ENCODE data around the gene FSTL4. TPM values are rescaled to one million over a fixed set of nuclear protein-coding genes. Genes with fewer than 3 reads are reported as not detected.

Gene FSTL4
- total RNA-seq, 1 experiment from 2014 or later = 2.1 TPM

GRCh38 chr5:133528841-133529240 is 83.5 kb downstream of the FSTL4 start:
- in situ Hi-C loops (cut with HindIII; ENCODE audit: low pct_unique_long_range_greater_than_20kb, low sequenced_read_pairs) = no loop called here
- DNase-seq (ENCODE audit: low read depth, low spot score) = no peak

GRCh38 chr5:133527311-133527710 is 85.0 kb downstream of the FSTL4 start:
- DNase-seq (ENCODE audit: low read depth, low spot score) = no peak
- in situ Hi-C loops (cut with HindIII; ENCODE audit: low pct_unique_long_range_greater_than_20kb, low sequenced_read_pairs) = no loop called here

GRCh38 chr5:133526368-133526767 is 86.0 kb downstream of the FSTL4 start:
- no peak for DNase-seq (ENCODE audit: low read depth, low spot score)
- in situ Hi-C loops (cut with HindIII; ENCODE audit: low pct_unique_long_range_greater_than_20kb, low sequenced_read_pairs) = no loop called here

- in situ Hi-C loops (cut with HindIII; ENCODE audit: low pct_unique_long_range_greater_than_20kb, low sequenced_read_pairs) = no loop called here
These were observed 87.2 kb downstream of the FSTL4 start for GRCh38 chr5:133525126-133525525.

GRCh38 chr5:133524666-133525065 is 87.7 kb downstream of the FSTL4 start:
- no peak for DNase-seq (ENCODE audit: low read depth, low spot score)
- in situ Hi-C loops (cut with HindIII; ENCODE audit: low pct_unique_long_range_greater_than_20kb, low sequenced_read_pairs) = no loop called here

More at GRCh38 chr5:133525126-133525525, 87.2 kb downstream of the FSTL4 start:
- no peak for DNase-seq (ENCODE audit: low read depth, low spot score)

- in situ Hi-C loops (cut with HindIII; ENCODE audit: low pct_unique_long_range_greater_than_20kb, low sequenced_read_pairs) = no loop called here
- no peak for DNase-seq (ENCODE audit: low read depth, low spot score)
These were observed 88.3 kb downstream of the FSTL4 start for GRCh38 chr5:133523961-133524586.

GRCh38 chr5:133523013-133523658 is 89.2 kb downstream of the FSTL4 start:
- in situ Hi-C loops (cut with HindIII; ENCODE audit: low pct_unique_long_range_greater_than_20kb, low sequenced_read_pairs) = no loop called here
- DNase-seq (ENCODE audit: low read depth, low spot score) = no peak

GRCh38 chr5:133521801-133522200 is 90.5 kb downstream of the FSTL4 start:
- in situ Hi-C loops (cut with HindIII; ENCODE audit: low pct_unique_long_range_greater_than_20kb, low sequenced_read_pairs) = no loop called here
- DNase-seq (ENCODE audit: low read depth, low spot score) = no peak

GRCh38 chr5:133520991-133521706 is 91.2 kb downstream of the FSTL4 start:
- in situ Hi-C loops (cut with HindIII; ENCODE audit: low pct_unique_long_range_greater_than_20kb, low sequenced_read_pairs) = no loop called here

GRCh38 chr5:133520062-133520461 is 92.3 kb downstream of the FSTL4 start:
- DNase-seq (ENCODE audit: low read depth, low spot score) = no peak
- in situ Hi-C loops (cut with HindIII; ENCODE audit: low pct_unique_long_range_greater_than_20kb, low sequenced_read_pairs) = no loop called here

More at GRCh38 chr5:133520991-133521706, 91.2 kb downstream of the FSTL4 start:
- DNase-seq (ENCODE audit: low read depth, low spot score) = no peak

- in situ Hi-C loops (cut with HindIII; ENCODE audit: low pct_unique_long_range_greater_than_20kb, low sequenced_read_pairs) = no loop called here
- no peak for DNase-seq (ENCODE audit: low read depth, low spot score)
These were observed 93.2 kb downstream of the FSTL4 start for GRCh38 chr5:133519191-133519590.

- DNase-seq (ENCODE audit: low read depth, low spot score) = no peak
- in situ Hi-C loops (cut with HindIII; ENCODE audit: low pct_unique_long_range_greater_than_20kb, low sequenced_read_pairs) = no loop called here
These were observed 97.9 kb downstream of the FSTL4 start for GRCh38 chr5:133514456-133514855.

GRCh38 chr5:133512896-133513295 is 99.4 kb downstream of the FSTL4 start:
- in situ Hi-C loops (cut with HindIII; ENCODE audit: low pct_unique_long_range_greater_than_20kb, low sequenced_read_pairs) = no loop called here
- no peak for DNase-seq (ENCODE audit: low read depth, low spot score)

GRCh38 chr5:133511653-133512235 is 100.6 kb downstream of the FSTL4 start:
- DNase-seq (ENCODE audit: low read depth, low spot score) = no peak
- in situ Hi-C loops (cut with HindIII; ENCODE audit: low pct_unique_long_range_greater_than_20kb, low sequenced_read_pairs) = no loop called here

GRCh38 chr5:133510634-133511262 is 101.6 kb downstream of the FSTL4 start:
- in situ Hi-C loops (cut with HindIII; ENCODE audit: low pct_unique_long_range_greater_than_20kb, low sequenced_read_pairs) = no loop called here
- no peak for DNase-seq (ENCODE audit: low read depth, low spot score)

GRCh38 chr5:133509742-133510079 is 102.6 kb downstream of the FSTL4 start:
- in situ Hi-C loops (cut with HindIII; ENCODE audit: low pct_unique_long_range_greater_than_20kb, low sequenced_read_pairs) = no loop called here
- DNase-seq (ENCODE audit: low read depth, low spot score) = no peak

- in situ Hi-C loops (cut with HindIII; ENCODE audit: low pct_unique_long_range_greater_than_20kb, low sequenced_read_pairs) = no loop called here
These were observed 103.2 kb downstream of the FSTL4 start for GRCh38 chr5:133508845-133509741.

More at GRCh38 chr5:133508845-133509741, 103.2 kb downstream of the FSTL4 start:
- DNase-seq (ENCODE audit: low read depth, low spot score) = no peak
